HFFc6 (cell line): ENCODE results near the gene INPP5E. TPM values are rescaled to one million over a fixed set of nuclear protein-coding genes. Genes with fewer than 3 reads are reported as not detected.

ENCODE experiments used
- DNase-seq: peaks from one replicate; pipeline ENCODE4 v3.0.0-alpha.2; 2018
- H3K27ac Mint-ChIP-seq: 2 replicates; pipeline ENCODE4 v1.8.0; 2020; ENCODE audit warnings: mild to moderate bottlenecking, mixed read lengths
- H3K27me3 Mint-ChIP-seq: 2 replicates; pipeline ENCODE4 v1.8.0; 2021; ENCODE audit warnings: mild to moderate bottlenecking, moderate library complexity, mixed read lengths; ENCODE audit not compliant: insufficient read depth
- H3K36me3 Mint-ChIP-seq: 2 replicates; pipeline ENCODE4 v1.8.0; 2021; ENCODE audit warnings: low read depth, mixed read lengths
- H3K4me1 Mint-ChIP-seq: 2 replicates; pipeline ENCODE4 v1.8.0; 2020; ENCODE audit warnings: low read depth, mixed read lengths
- H3K4me3 Mint-ChIP-seq: 2 replicates; pipeline ENCODE4 v1.8.0; 2020; ENCODE audit warnings: mild to moderate bottlenecking, moderate library complexity, mixed read lengths
- H3K9me3 Mint-ChIP-seq: 2 replicates; pipeline ENCODE4 v1.8.0; 2020; ENCODE audit warnings: mild to moderate bottlenecking, mixed read lengths
- CTCF ChIP-seq: fragments of 200-600 bp; sonication (generic); IDR thresholded peaks from 2 replicates; pipeline ENCODE4 v1.5.0; 2021; ENCODE audit warnings: antibody characterized with exemption, mild to moderate bottlenecking
- total RNA-seq, 6 experiments: library from RNA; stranded (reverse); fragmentation: NEBNext Ultra II Directional; extraction: Animal tissue kit (Norgen Biotek cat#: 25700); gene quantifications; 2 replicates in 1 of 6; 3 replicates in 5 of 6; pipeline ENCODE4 v1.2.3, GENCODE V29; 2021

INPP5E gene
- total RNA-seq, 6 experiments from 2014 or later = 11.5 to 14.0 (median 12.3) TPM

DNA sequence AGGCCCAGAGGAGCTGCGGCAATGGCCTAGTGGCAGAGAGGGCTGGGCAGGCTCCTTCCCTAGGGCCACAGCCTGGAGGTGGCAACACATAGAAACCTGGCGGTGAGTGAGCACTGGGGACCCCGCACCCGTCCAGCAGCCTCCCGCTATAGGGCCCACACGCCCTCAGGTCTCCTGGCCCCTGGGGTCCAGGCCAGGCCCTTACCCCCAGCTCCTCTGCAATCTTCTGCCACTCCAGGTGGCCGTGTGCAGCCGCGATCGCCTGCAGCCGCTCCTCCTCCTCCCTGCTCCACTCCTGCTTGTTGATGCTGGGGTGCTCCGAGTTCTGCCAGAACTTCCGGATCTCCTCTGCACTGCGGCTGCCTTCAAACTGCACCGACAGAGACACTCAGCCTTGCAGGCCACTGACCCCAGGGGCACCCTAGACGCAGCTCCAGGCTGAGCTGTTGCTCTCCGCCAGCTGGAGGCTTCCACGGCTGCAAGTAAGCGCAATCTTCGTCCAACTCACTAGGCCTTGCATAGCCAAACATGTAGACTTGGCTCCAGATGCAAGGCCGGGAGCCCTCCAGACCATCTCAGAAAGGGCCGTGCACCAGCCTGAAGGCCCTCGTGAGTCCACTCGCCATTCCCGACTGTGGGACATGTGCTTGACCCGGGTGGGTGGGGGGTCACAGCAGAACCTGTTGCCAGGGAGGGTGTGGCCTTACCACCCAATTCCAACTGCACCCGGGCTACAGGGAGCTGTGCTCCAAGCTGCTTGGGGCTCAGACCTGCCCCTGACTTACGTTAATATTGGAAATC lies 47.7 kb downstream of the INPP5E start:
- DNase-seq = no peak
- no peak overlapping the region for H3K27ac Mint-ChIP-seq
- H3K36me3 Mint-ChIP-seq = peaks cover 26% of the 10 kb centered on the region
- peaks cover 2% of the 10 kb centered on the region; the same call in 1 of the 2 replicates for H3K27me3 Mint-ChIP-seq
- H3K4me1 Mint-ChIP-seq = no peaks in the 10 kb centered on the region
- no peak overlapping the region for H3K4me3 Mint-ChIP-seq
- TF ChIP-seq CTCF = no peak
- H3K9me3 Mint-ChIP-seq = no peaks in the 10 kb centered on the region

DNA sequence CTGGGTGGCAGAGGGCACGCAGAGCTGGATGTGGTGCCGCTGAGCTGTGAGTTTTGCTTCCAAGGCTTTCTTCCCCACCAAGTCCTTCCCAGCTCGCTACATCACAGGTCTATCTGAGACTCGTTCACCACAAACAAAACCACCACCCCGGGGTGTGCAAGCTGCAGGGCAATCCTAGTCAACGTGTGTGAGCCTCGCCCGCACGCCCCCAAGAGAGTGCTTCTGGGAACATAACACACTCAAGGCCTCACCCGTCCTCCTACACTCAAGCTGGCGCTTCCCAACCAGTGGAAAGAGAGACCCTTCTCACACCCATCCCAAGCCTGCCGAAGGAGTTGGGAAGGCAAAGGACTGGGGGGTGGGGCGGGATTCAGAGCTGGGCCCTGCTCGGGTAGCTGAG lies 50.2 kb downstream of the INPP5E start:
- H3K9me3 Mint-ChIP-seq = no peaks in the 10 kb centered on the region
- H3K27me3 Mint-ChIP-seq = peaks cover 2% of the 10 kb centered on the region; the same call in 1 of the 2 replicates
- H3K4me1 Mint-ChIP-seq = no peaks in the 10 kb centered on the region
- DNase-seq = no peak
- no peak overlapping the region for H3K4me3 Mint-ChIP-seq
- H3K27ac Mint-ChIP-seq = no peak overlapping the region
- no peak for TF ChIP-seq CTCF
- H3K36me3 Mint-ChIP-seq = peaks cover 29% of the 10 kb centered on the region

- Mint-ChIP-seq H3K36me3 (peaks cover 29% of the 10 kb centered on the region), H3K27ac (no peak overlapping the region), H3K9me3 (no peaks in the 10 kb centered on the region), H3K27me3 (no peaks in the 10 kb centered on the region; the same call in 1 of the 2 replicates), H3K4me1 (no peaks in the 10 kb centered on the region), H3K4me3 (no peak overlapping the region)
- DNase-seq = no peak
- no peak for TF ChIP-seq CTCF
Measured at GRCh38 chr9:136387217-136387616, 52.4 kb downstream of the INPP5E start.

DNA sequence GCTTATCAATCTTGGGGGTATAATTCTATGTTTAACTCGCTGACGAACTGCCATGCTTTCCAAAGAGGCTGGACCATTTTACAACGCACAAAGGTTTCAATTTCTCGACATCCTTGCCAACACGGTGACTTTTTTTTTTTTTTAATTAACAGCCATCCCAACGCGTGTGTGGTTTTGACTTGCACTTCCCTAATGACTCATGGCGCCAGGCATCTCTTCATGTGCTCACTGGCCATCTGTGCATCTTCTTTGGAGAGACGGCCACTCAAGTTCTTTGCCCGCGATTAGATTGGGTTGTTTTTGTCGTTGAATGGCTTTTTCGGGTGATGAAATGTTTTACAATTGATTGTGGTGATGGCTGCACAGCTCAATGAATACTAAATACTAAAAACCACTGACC lies 53.6 kb downstream of the INPP5E start:
- no peaks in the 10 kb centered on the region for H3K4me1 Mint-ChIP-seq
- H3K36me3 Mint-ChIP-seq = peaks cover 18% of the 10 kb centered on the region
- DNase-seq = no peak
- no peak overlapping the region for H3K4me3 Mint-ChIP-seq
- no peak overlapping the region for H3K27ac Mint-ChIP-seq
- H3K9me3 Mint-ChIP-seq = no peaks in the 10 kb centered on the region
- no peaks in the 10 kb centered on the region; the same call in none of the 2 replicates for H3K27me3 Mint-ChIP-seq
- TF ChIP-seq CTCF = no peak

DNA sequence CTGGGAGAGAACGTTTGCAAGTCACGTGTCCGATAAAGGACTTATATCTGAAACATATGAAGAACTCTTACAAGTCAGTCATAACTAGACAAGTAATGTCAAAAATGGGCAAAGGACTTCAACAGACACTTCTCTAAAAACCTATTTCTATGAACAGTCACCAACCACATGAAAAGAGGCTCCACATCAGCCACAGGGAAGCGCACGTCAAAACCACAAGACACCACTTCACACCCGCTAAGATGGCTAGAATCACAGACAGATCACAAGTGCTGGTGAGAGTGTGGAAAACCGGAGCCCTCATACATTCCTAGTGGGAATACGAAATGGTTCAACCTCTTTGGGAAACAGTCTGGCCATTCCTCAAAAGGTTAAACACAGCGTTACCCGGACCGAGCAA lies 54.6 kb downstream of the INPP5E start:
- no peak for DNase-seq
- Mint-ChIP-seq H3K9me3 (no peaks in the 10 kb centered on the region), H3K27ac (no peak overlapping the region), H3K4me3 (no peak overlapping the region), H3K27me3 (no peaks in the 10 kb centered on the region; the same call in none of the 2 replicates), H3K36me3 (peaks cover 17% of the 10 kb centered on the region), H3K4me1 (no peaks in the 10 kb centered on the region)
- no peak for TF ChIP-seq CTCF
